Spleen (tissue), 7 donors: ENCODE results near the gene CD47.

ENCODE experiments used
- CTCF ChIP-seq, 11 experiments: fragments of 200-600 bp in 7 of 11; fragments of 450-650 bp in 4 of 11; sonication (generic) in 4 of 11; IDR thresholded peaks in 8 of 11; conservative IDR thresholded peaks in 3 of 11; 1 replicate in 7 of 11; 2 replicates in 4 of 11; pipeline versions ENCODE4 v1.4.0 to v1.8.0; 2016 to 2021; ENCODE audit warnings: antibody characterized with exemption in 11 of 11, inconsistent platforms in 4 of 11, mild to moderate bottlenecking in 1 of 11
- POLR2A ChIP-seq, 3 donors: fragments of 450-650 bp; IDR thresholded peaks; one replicate each; pipeline ENCODE4 v1.5.1; 2017; ENCODE audit warnings: antibody characterized with exemption in 3 of 3, mild to moderate bottlenecking in 1 of 3
- donor health status: DM: no; HTN: no; CAD: no; lungs with moderate emphysema.
- donor health status: DM: no; HTN: no; CAD: no.
- donor health status: DM: no; HTN: no; CAD: no.

- TF ChIP-seq POLR2A (IDR thresholded peaks at IDR 0.05) (no peak), CTCF (IDR thresholded peaks at IDR 0.05 in 8 of 11, conservative IDR thresholded peaks at IDR 0.05 in 3 of 11) (no peak)
Measured at GRCh38 chr3:108024146-108024850, 66.5 kb downstream of the CD47 start.
